Stimulated activated CD4-positive, alpha-beta T cell treated with anti-CD3 and anti-CD28 coated beads, Interleukin-15, amount 100 ng/mL, for 1 hour (primary cell): ENCODE results near the gene C3orf49.

Experiments
- DNase-seq, 2 donors: peaks; one replicate each; pipeline ENCODE4 v3.0.0-alpha.2; 2020; ENCODE audit warnings: low read depth in 1 of 2, low spot score in 1 of 2

C3orf49 gene

GRCh38 chr3:63819151-63819398, at the start of gene C3orf49:
C3orf49 (plus strand) TSS chr3:63819299; CDS start chr3:63819472, 173 bp downstream.
- no peak for DNase-seq

- DNase-seq: no peak
Measured at GRCh38 chr3:63774781-63775180, 44.3 kb upstream of the C3orf49 start.

GRCh38 chr3:63779227-63779626, 39.9 kb upstream of the C3orf49 start:
- DNase-seq: no peak

GRCh38 chr3:63791974-63792373, 27.1 kb upstream of the C3orf49 start:
- no peak for DNase-seq

DNA sequence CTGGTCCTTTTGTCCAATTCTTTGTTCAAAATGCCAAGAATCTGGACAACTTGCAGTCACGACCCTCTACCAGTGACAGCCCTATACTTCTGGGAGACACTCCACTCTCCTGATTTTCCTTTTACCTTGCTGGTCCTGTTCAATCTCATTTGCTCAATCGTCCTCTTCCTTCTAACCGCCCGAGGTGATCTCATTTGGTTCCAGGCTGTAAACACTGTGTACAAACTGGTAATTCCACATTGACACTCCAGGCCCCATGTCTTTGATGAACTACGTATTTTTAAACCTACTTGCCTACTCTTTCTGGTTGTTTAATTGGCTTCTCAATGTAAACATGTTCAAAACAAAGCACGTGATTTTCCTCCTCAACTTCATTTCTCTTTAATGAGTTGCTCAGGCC, 23.7 kb upstream of the C3orf49 start:
- DNase-seq: no peak

DNA sequence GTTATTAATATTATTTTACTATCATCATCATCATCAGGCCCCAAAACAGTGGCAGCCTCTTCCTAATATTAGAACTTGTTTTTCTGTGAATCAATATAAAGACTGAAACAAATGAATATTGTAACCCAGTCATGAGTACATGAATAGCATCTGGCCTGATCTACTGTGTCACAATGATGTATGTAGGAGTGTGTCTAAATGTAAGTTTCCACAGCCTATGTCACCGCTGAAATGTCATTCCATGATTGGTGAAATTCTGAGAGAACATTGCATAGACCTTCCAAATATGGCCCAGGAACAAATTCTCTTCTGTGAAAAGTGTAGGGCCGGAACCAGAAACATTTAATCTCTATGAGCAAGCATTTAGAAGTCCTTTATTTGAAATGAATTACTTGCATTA, 20.6 kb upstream of the C3orf49 start:
- no peak for DNase-seq

- DNase-seq: no peak
Measured at GRCh38 chr3:63798949-63799348, 20.1 kb upstream of the C3orf49 start.

GRCh38 chr3:63800097-63800496, 19.0 kb upstream of the C3orf49 start:
- no peak for DNase-seq

DNA sequence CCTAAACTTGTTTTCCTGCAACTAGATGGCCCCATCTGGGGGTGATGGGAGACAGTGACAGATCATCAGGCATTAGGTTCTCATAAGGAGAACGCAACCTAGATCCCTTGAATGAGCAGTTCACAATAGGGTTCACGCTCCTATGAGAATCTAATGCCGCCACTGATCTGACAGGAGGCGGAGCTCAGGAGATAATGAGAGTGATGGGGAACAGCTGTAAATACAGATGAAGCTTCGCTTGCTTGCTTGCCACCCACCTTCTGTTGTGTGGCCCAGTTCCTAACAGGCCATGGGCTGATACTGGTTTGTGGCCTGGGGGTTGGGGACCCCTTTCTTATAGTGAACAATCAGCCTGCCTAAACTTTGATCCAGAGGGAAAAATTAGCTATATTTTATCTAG, 15.2 kb upstream of the C3orf49 start:
- DNase-seq: no peak

DNA sequence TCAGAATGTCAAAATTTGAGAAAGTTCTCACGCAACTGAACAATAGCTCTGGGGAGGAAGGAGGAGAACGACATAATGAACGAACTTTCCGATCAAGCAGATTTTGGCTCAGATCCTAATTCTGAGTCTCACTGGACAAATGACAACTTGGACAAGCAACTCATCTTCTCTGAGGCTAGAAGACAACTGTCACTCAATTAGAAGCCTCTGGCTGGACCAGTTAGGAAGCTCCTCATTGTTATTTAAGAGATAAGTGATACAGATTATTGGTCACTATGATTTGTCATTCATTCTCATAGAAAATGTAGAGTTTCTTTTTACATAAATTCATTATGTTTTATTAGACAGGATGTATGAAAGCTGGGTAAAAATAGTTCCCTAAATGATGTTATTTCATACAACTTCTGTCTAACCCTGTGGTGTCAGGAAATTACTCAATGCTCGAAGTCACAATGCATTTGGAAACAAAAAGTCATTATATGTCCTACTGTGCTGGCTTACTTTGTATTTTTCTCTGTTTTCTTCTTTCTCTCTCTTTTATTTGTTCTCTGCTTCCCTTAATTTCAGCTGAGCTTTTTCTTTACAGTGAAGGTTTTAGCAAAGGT, 11.0 kb upstream of the C3orf49 start:
- DNase-seq: no peak

- no peak for DNase-seq
Measured at GRCh38 chr3:63808633-63809032, 10.5 kb upstream of the C3orf49 start.

GRCh38 chr3:63809607-63810006, 9.5 kb upstream of the C3orf49 start:
- no peak for DNase-seq

DNA sequence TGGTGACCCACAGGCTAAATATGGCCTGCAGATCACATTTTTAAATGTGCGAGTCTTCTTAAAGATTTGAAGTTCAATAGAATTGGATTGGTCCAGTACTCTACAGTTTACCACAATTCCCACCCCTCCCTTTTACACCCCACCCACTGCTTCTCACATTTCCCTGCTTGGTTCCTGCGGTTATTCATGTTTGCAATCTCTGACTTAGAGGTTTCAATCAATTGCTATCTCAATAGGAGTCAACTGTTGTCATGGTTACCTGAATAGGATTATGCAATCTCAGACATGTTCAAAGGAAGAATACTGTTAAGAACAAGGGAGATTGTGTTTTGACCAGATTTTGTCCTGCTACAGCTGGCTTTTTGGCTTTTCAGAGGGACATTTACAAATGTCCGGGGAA, 4.9 kb upstream of the C3orf49 start:
- no peak for DNase-seq

- DNase-seq: no peak
Measured at GRCh38 chr3:63817225-63817624, 1.9 kb upstream of the C3orf49 start.

GRCh38 chr3:63818282-63819150, 583 bp upstream of the C3orf49 start:
- DNase-seq: peak; percentile 9 to 22

- DNase-seq: no peak
Measured at GRCh38 chr3:63824309-63824708, 5.2 kb downstream of the C3orf49 start.

DNA sequence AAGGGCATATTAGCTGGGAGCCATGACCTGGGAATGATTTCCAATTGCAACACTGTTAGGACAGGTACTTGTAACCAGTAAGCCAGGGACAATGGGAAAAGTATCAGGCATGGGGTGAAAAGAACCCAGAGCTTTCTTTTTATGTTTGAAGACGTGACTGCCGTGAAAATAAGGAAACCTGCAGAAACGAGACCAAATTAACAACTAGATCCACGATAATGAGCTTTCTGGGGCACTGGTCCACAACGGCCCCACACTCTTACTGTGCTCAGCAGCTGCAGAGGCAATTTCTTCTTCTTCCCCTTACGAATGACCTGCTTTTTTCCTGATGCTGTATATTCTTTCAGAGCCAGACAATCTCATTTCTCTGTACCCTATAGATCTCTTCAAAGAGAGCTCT, 11.4 kb downstream of the C3orf49 start:
- no peak for DNase-seq

DNA sequence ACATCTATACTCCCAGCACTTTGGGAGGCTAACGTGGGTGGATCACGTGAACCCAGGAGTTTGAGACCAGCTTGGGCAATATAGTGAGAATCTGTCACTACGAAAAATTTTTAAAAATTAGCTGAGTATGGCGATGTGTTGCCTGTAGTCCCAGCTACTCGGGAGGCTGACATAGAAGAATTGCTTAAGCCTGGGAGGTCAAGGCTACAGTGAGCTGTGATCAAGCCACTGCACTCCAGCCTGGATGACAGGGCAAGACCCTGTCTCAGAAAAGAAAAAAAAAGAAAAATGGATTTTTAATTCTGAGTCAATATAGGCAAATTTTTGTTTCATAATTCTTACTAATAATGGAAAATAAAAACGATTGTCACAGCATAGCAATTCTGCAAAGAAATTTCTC, 13.3 kb downstream of the C3orf49 start:
- no peak for DNase-seq

GRCh38 chr3:63841704-63842103, 22.6 kb downstream of the C3orf49 start:
- no peak for DNase-seq

DNA sequence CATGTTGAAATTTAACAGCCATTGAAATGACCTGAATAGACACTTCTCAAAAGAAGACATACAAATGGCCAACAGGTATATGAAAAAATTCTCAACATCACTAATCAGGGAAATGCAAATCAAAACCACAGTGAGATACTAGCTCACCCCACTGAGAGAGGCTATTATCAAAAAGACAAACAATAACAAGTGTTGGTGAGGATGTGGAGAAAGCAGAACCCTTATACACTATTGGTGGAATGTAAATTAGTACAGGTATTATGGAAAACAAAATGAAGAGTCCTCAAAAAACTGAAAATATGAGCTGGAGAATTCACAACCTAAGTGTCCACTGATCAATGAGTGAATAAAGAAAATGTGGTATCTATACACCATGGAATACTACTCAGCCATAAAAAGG, 23.0 kb downstream of the C3orf49 start:
- DNase-seq: no peak

- DNase-seq: no peak
Measured at GRCh38 chr3:63845215-63845614, 26.1 kb downstream of the C3orf49 start.

DNA sequence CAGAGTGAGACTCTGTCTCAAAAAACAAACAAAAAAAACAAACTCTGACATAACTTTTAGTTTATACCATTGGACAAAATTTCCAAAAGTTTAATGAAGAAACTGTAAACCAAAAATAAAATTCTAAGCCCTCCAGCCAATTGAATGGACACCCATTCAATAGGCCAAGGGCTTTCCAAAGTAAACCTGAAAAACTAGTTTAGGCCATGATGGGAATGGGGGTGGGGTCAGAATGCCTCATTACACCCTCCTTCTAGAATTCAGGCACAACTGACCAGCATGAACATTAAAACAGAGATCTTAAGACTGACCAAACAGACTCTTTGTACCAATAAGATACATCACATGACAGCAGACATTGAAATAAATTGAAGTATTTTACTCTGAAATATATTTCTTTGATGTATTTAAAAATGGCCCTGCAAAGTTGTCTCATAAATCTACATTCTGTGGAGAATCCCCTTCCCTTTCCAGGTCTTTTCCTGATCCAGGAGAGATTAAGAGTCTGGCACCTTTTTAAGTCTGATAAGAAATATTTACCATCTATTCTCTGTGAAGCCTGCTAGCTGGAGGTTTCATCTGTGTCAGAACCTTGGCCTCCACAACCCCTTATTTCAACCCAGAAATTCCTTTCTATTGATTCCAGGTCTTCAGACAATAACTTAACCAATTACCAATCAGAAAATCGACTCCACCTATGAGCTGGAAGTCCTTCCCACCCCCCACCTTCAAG, 28.8 kb downstream of the C3orf49 start:
- DNase-seq: no peak
